IMR-90 (cell line): ENCODE data around the gene TRAF3. TPM values are rescaled to one million over a fixed set of nuclear protein-coding genes. Genes with fewer than 3 reads are reported as not detected.

ENCODE experiments used
- ATAC-seq: fragments of 200-7000 bp; cut with Tn5 transposase; 2 replicates; pipeline ENCODE4 v1.9.1; 2020; ENCODE audit warnings: low read depth, mild to moderate bottlenecking, moderate library complexity
- BruUV-seq: library from RNA; stranded (reverse); fragments of 400-500 nt; replicated peaks from 2 replicates; lab custom pipeline; 2021; lab: Mats Ljungman, UMichigan
- CTCF ChIA-PET: fragments of 300-600 bp; formaldehyde crosslinking; extraction: SDS; loops from one replicate; lab custom pipeline; 2021; ENCODE audit warnings: antibody characterized with exemption; lab: Yijun Ruan, JAX
- POLR2A ChIA-PET: fragments of 300-600 bp; sonication (Branson Sonifier 250); formaldehyde crosslinking; loops from one replicate; lab custom pipeline; 2022; ENCODE audit warnings: antibody characterized with exemption; ENCODE audit not compliant: unreplicated experiment; lab: Charles Lee
- DNase-seq: peaks from one replicate; pipeline ENCODE4 v3.0.0; 2013
- H2AFZ ChIP-seq: replicated peaks from 2 replicates; pipeline ENCODE3; 2013; ENCODE audit warnings: low read length, mild to moderate bottlenecking; ENCODE audit not compliant: poor library complexity
- H2AK5ac ChIP-seq: 2 replicates; pipeline ENCODE4 v1.6.1; 2013; ENCODE audit warnings: low read depth, low read length, inconsistent platforms
- H2AK9ac ChIP-seq: replicated peaks from 2 replicates; pipeline ENCODE3; 2013; ENCODE audit warnings: mild to moderate bottlenecking, low read depth, low read length, moderate library complexity; ENCODE audit not compliant: poor library complexity
- H2BK120ac ChIP-seq: 2 replicates; pipeline ENCODE4 v1.6.1; 2013; ENCODE audit warnings: low read depth, low read length, inconsistent platforms
- H2BK15ac ChIP-seq: 3 replicates; pipeline ENCODE4 v1.6.1; 2013; ENCODE audit warnings: low read depth, low read length, inconsistent platforms
- H2BK20ac ChIP-seq: 2 replicates; pipeline ENCODE4 v1.6.1; 2013; ENCODE audit warnings: low read depth, mild to moderate bottlenecking, inconsistent platforms, low read length, moderate library complexity
- H2BK5ac ChIP-seq: 2 replicates; pipeline ENCODE4 v1.6.1; 2013; ENCODE audit warnings: mild to moderate bottlenecking, low read depth, low read length, inconsistent platforms; ENCODE audit not compliant: poor library complexity, severe bottlenecking
- H3K14ac ChIP-seq: replicated peaks from 2 replicates; pipeline ENCODE4 v1.6.1; 2013; ENCODE audit warnings: low read depth, low read length, inconsistent platforms
- H3K18ac ChIP-seq: 2 replicates; pipeline ENCODE4 v1.6.1; 2013; ENCODE audit warnings: low read depth, low read length, control low read depth
- H3K23ac ChIP-seq: 2 replicates; pipeline ENCODE4 v1.6.1; 2013; ENCODE audit warnings: low read depth, low read length, inconsistent platforms
- H3K27ac ChIP-seq: 2 replicates; pipeline ENCODE4 v1.5.1; 2013; ENCODE audit warnings: mild to moderate bottlenecking, control low read depth, low read length; ENCODE audit not compliant: insufficient read depth
- H3K27me3 ChIP-seq: 2 replicates; pipeline ENCODE4 v1.6.1; 2013; ENCODE audit warnings: low read length; ENCODE audit not compliant: control insufficient read depth, insufficient read depth
- H3K36me3 ChIP-seq: 2 replicates; pipeline ENCODE4 v1.6.1; 2013; ENCODE audit warnings: low read length, mixed read lengths; ENCODE audit not compliant: control insufficient read depth, insufficient read depth
- H3K4ac ChIP-seq: 2 replicates; pipeline ENCODE4 v1.6.1; 2013; ENCODE audit warnings: low read depth, low read length, inconsistent platforms
- H3K4me1 ChIP-seq: 2 replicates; pipeline ENCODE4 v1.6.1; 2013; ENCODE audit warnings: low read length, mixed read lengths; ENCODE audit not compliant: control insufficient read depth, insufficient read depth
- H3K4me2 ChIP-seq: 2 replicates; pipeline ENCODE4 v1.6.1; 2013; ENCODE audit warnings: low read depth, mild to moderate bottlenecking, control low read depth, low read length, moderate library complexity
- H3K4me3 ChIP-seq: 2 replicates; pipeline ENCODE4 v1.5.1; 2013; ENCODE audit warnings: low read depth, mild to moderate bottlenecking, control low read depth, low read length, moderate library complexity; ENCODE audit not compliant: insufficient read depth
- H3K56ac ChIP-seq: 2 replicates; pipeline ENCODE4 v1.6.1; 2013; ENCODE audit warnings: low read length, inconsistent platforms; ENCODE audit not compliant: insufficient read depth; ENCODE audit errors: extremely low read depth
- H3K79me1 ChIP-seq, 2 experiments: 2 replicates each; pipeline ENCODE4 v1.6.1; 2013; ENCODE audit warnings: low read length in 2 of 2, inconsistent platforms in 1 of 2, low read depth in 1 of 2
- H3K9ac ChIP-seq: 2 replicates; pipeline ENCODE4 v1.6.1; 2013; ENCODE audit warnings: low read depth, low read length, control low read depth
- H3K9me1 ChIP-seq: 2 replicates; pipeline ENCODE4 v1.6.1; 2013; ENCODE audit warnings: low read length, inconsistent platforms; ENCODE audit not compliant: insufficient read depth
- H3K9me3 ChIP-seq: 2 replicates; pipeline ENCODE4 v1.6.1; 2013; ENCODE audit warnings: low read length; ENCODE audit not compliant: control insufficient read depth, insufficient read depth
- H4K20me1 ChIP-seq: 2 replicates; pipeline ENCODE4 v1.6.1; 2013; ENCODE audit warnings: low read length, inconsistent platforms; ENCODE audit not compliant: insufficient read depth
- H4K5ac ChIP-seq: 2 replicates; pipeline ENCODE4 v1.6.1; 2013; ENCODE audit warnings: mild to moderate bottlenecking, low read depth, low read length, control low read depth
- H4K8ac ChIP-seq, 2 experiments: 2 replicates each; pipeline ENCODE4 v1.6.1; 2013; ENCODE audit warnings: low read depth in 2 of 2, low read length in 2 of 2, control low read depth in 1 of 2, inconsistent platforms in 1 of 2
- H4K91ac ChIP-seq: 2 replicates; pipeline ENCODE4 v1.6.1; 2013; ENCODE audit warnings: low read depth, low read length, inconsistent platforms; ENCODE audit not compliant: insufficient read depth
- CHD1 ChIP-seq: IDR thresholded peaks from 2 replicates; pipeline ENCODE4 v1.6.1; 2012; ENCODE audit warnings: low read depth, low read length, improper control_type of control experiment
- MXI1 ChIP-seq: IDR thresholded peaks from 2 replicates; pipeline ENCODE4 v1.6.1; 2012; ENCODE audit warnings: low read depth, mild to moderate bottlenecking, low read length, moderate library complexity, borderline replicate concordance
- WGBS, 2 experiments: methylation state at CpG; one replicate each; pipeline versions ENCODE4 v1.1.5 to v1.1.7; 2013; ENCODE audit warnings: missing lambda C conversion rate in 2 of 2; ENCODE audit not compliant: insufficient read length in 1 of 2; ENCODE audit errors: extremely low coverage in 2 of 2; 5-methylcytosine and 5-hydroxymethylcytosine counted together
- dilution Hi-C: fragments of 300-500 bp; cut with HindIII; formaldehyde crosslinking; loops from one replicate; pipeline ENCODE4 v1.14.3; 2018; ENCODE audit warnings: low sequenced_read_pairs; ENCODE audit not compliant: unreplicated experiment
- in situ Hi-C: fragments of 300-500 bp; cut with MboI; formaldehyde crosslinking; loops from 3 replicates; pipeline ENCODE4 v1.14.3; 2019; ENCODE audit warnings: low sequenced_read_pairs, inconsistent platforms, mixed read lengths
- intact Hi-C: fragments of 100-400 bp; cut with micrococcal nuclease; formaldehyde crosslinking; loops from 2 replicates; pipeline ENCODE4 v1.10.0; 2022
- polyA plus RNA-seq, 3 experiments: library from polyadenylated mRNA; depleted of rRNA; stranded (reverse); fragments of >200 nt; gene quantifications; 2 replicates each; pipeline ENCODE4 v1.2.3, GENCODE V29; 2012; ENCODE audit warnings: low replicate concordance in 1 of 3
- total RNA-seq: library from RNA; depleted of rRNA; stranded (reverse); fragments of >200 nt; gene quantifications from 2 replicates; pipeline ENCODE4 v1.2.3, GENCODE V29; 2012

Gene TRAF3
- total and polyA plus RNA-seq, 2 of the 4 experiments (the other 2 are of a cell fraction) = 21.2 to 25.3 TPM

DNA sequence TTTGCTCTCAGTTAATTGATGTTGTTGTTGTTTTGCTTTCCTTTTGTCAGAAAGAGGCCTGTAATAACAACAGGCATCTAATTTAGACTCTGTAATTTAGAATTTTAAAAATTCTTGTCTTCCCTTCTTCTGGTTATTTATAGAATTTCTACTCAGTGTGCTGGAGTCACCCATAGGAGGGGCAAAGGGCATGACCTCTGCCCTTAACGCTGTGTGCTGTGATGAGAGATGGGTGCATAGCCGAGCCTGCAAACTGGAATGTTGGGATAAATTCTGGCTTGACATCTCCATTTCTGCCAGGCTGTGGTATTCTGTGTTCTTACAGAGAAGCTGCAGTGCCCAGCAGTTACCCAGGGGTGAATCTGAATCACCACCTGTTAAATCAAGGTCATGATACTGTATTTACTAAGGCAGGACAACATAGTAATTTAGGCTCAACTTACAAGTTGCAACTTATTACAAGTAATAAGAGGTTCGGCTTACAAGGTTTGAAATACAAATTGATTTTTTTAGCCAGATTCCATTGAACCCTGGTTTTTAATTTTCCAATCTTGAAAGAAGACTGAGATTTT, 53.3 kb downstream of the TRAF3 start:
- Histone ChIP-seq H2AK9ac (no peak overlapping the region), H4K91ac (no peak overlapping the region), H3K9ac (no peak overlapping the region), H2BK15ac (no peak overlapping the region), H3K36me3 (0 out of 2 replicates have a peak, but pooled peaks cover 4% of the 10 kb centered on the region), H4K8ac (no peak overlapping the region), H3K23ac (no peak overlapping the region), H3K56ac (no peak overlapping the region), H3K4me1 (peaks cover 21% of the 10 kb centered on the region), H3K9me1 (peaks cover 15% of the 10 kb centered on the region), H3K4ac (no peak overlapping the region), H3K27ac (no peak overlapping the region), H3K79me1 (peaks cover 41 to 67% of the 10 kb centered on the region in 2 experiments), H3K9me3 (no peaks in the 10 kb centered on the region), H3K14ac (no peak overlapping the region), H3K18ac (no peak overlapping the region; the same call in 1 of the 2 replicates), H2BK20ac (no peak overlapping the region), H2AFZ (no peak overlapping the region), H2AK5ac (no peak overlapping the region; the same call in 1 of the 2 replicates), H3K27me3 (no peaks in the 10 kb centered on the region), H2BK120ac (no peak overlapping the region), H2BK5ac (no peak overlapping the region), H3K4me2 (no peak overlapping the region), H4K20me1 (peaks cover 50% of the 10 kb centered on the region), H3K4me3 (no peak overlapping the region), H4K5ac (no peak overlapping the region)
- POLR2A ChIA-PET = no interaction called here
- ATAC-seq = no peak
- CTCF ChIA-PET = no interaction called here
- TF ChIP-seq MXI1 (no peak), CHD1 (no peak)
- intact Hi-C loops = no loop called here
- in situ Hi-C loops = no loop called here
- DNase-seq = no peak
- WGBS, 2 experiments = no CpG with 5 or more reads among the region's 3 CpGs
- dilution Hi-C loops = no loop called here
- no TSS peak for BruUV-seq
